GM23338 (cell line): ENCODE results near the gene TARP.

Experiments used
- ATAC-seq: fragments of 200-7000 bp; cut with Tn5 transposase; 3 replicates; pipeline ENCODE4 v1.9.1; 2020
- DNase-seq: peaks from one replicate; pipeline ENCODE4 v3.0.0-alpha.2; 2015; ENCODE audit warnings: low spot score
- H2AFZ ChIP-seq: fragments of 200-600 bp; sonication (generic); 2 replicates; pipeline ENCODE4 v1.8.0; 2016; ENCODE audit warnings: antibody characterized with exemption, mild to moderate bottlenecking, moderate library complexity
- H3F3A ChIP-seq: fragments of 200-600 bp; sonication (generic); replicated peaks from 2 replicates; pipeline ENCODE4 v1.8.0; 2017; ENCODE audit warnings: antibody characterized with exemption, mixed run types, low read depth
- H3K27ac ChIP-seq: fragments of 200-600 bp; sonication (generic); 2 replicates; pipeline ENCODE4 v1.6.1; 2016; ENCODE audit warnings: low read depth
- H3K27me3 ChIP-seq: fragments of 200-600 bp; sonication (generic); 2 replicates; pipeline ENCODE4 v1.8.0; 2016; ENCODE audit warnings: mild to moderate bottlenecking, mixed run types, moderate library complexity; ENCODE audit not compliant: insufficient read depth
- H3K36me3 ChIP-seq: fragments of 200-600 bp; sonication (generic); 2 replicates; pipeline ENCODE4 v1.8.0; 2016; ENCODE audit warnings: mild to moderate bottlenecking; ENCODE audit not compliant: insufficient read depth
- H3K4me1 ChIP-seq: fragments of 200-600 bp; sonication (generic); 2 replicates; pipeline ENCODE4 v1.8.0; 2016; ENCODE audit warnings: mild to moderate bottlenecking, moderate library complexity; ENCODE audit not compliant: insufficient read depth
- H3K4me2 ChIP-seq: fragments of 200-600 bp; sonication (generic); 2 replicates; pipeline ENCODE4 v1.7.1; 2017; ENCODE audit warnings: mixed run types
- H3K4me3 ChIP-seq: fragments of 200-600 bp; sonication (generic); 2 replicates; pipeline ENCODE4 v1.6.1; 2016; ENCODE audit warnings: mixed run types
- H3K79me2 ChIP-seq: fragments of 200-600 bp; sonication (generic); replicated peaks from 2 replicates; pipeline ENCODE4 v1.8.0; 2017; ENCODE audit warnings: mild to moderate bottlenecking; ENCODE audit not compliant: insufficient read depth
- H3K9me2 ChIP-seq: fragments of 200-600 bp; sonication (generic); 2 replicates; pipeline ENCODE4 v1.8.0; 2017; ENCODE audit not compliant: insufficient read depth
- H4K20me1 ChIP-seq: fragments of 200-600 bp; sonication (generic); replicated peaks from 2 replicates; pipeline ENCODE4 v1.8.0; 2017; ENCODE audit warnings: mild to moderate bottlenecking; ENCODE audit not compliant: insufficient read depth
- H3K27ac Mint-ChIP-seq: 2 replicates; pipeline ENCODE4 v1.8.0; 2020; ENCODE audit warnings: inconsistent platforms, mild to moderate bottlenecking, moderate library complexity, mixed read lengths
- H3K27me3 Mint-ChIP-seq: 3 replicates; pipeline ENCODE4 v1.8.0; 2022; ENCODE audit warnings: low read depth, mild to moderate bottlenecking, moderate library complexity, mixed read lengths, inconsistent platforms; ENCODE audit not compliant: insufficient read depth, poor library complexity
- H3K36me3 Mint-ChIP-seq: 3 replicates; pipeline ENCODE4 v1.8.0; 2021; ENCODE audit warnings: low read depth, mild to moderate bottlenecking, inconsistent platforms, moderate library complexity, mixed read lengths
- H3K4me1 Mint-ChIP-seq: 3 replicates; pipeline ENCODE4 v1.8.0; 2020; ENCODE audit warnings: mild to moderate bottlenecking, inconsistent platforms, mixed read lengths
- H3K4me3 Mint-ChIP-seq: 3 replicates; pipeline ENCODE4 v1.8.0; 2021; ENCODE audit warnings: moderate library complexity, mild to moderate bottlenecking, inconsistent platforms, mixed read lengths
- H3K9me3 Mint-ChIP-seq: 3 replicates; pipeline ENCODE4 v1.8.0; 2020; ENCODE audit warnings: moderate library complexity, mild to moderate bottlenecking, inconsistent platforms, mixed read lengths
- CREB1 ChIP-seq: fragments of 250-450 bp; sonication (Bioruptor Pico); IDR thresholded peaks from 2 replicates; pipeline ENCODE4 v1.5.0; 2020; ENCODE audit warnings: low read depth, mild to moderate bottlenecking, moderate library complexity
- EZH2 ChIP-seq: fragments of 200-600 bp; sonication (generic); IDR thresholded peaks from one replicate; pipeline ENCODE4 v1.8.0; 2017; ENCODE audit warnings: antibody characterized with exemption, mild to moderate bottlenecking, low read depth; ENCODE audit not compliant: unreplicated experiment
- EZH2phosphoT487 ChIP-seq: fragments of 200-600 bp; sonication (generic); IDR thresholded peaks from one replicate; pipeline ENCODE4 v1.8.1; 2018; ENCODE audit warnings: antibody characterized with exemption; ENCODE audit not compliant: unreplicated experiment
- POLR2AphosphoS5 ChIP-seq: IDR thresholded peaks from 2 replicates; pipeline ENCODE4 v1.6.1; 2016; ENCODE audit warnings: antibody characterized with exemption, low read depth
- REST ChIP-seq: IDR thresholded peaks from one replicate; pipeline ENCODE4 v1.6.1; 2018; ENCODE audit warnings: antibody characterized with exemption; ENCODE audit not compliant: unreplicated experiment
- STAT1 ChIP-seq: IDR thresholded peaks from one replicate; pipeline ENCODE4 v1.6.1; 2016; ENCODE audit warnings: antibody characterized with exemption; ENCODE audit not compliant: unreplicated experiment
- ZNF114 ChIP-seq: fragments of 250-450 bp; sonication (Bioruptor Pico); IDR thresholded peaks from 2 replicates; pipeline ENCODE4 v1.5.0; 2020; ENCODE audit warnings: mild to moderate bottlenecking, moderate library complexity
- ZNF331 ChIP-seq: fragments of 250-450 bp; sonication (Bioruptor Pico); IDR thresholded peaks from 2 replicates; pipeline ENCODE4 v1.5.0; 2020; ENCODE audit warnings: low read depth, mild to moderate bottlenecking, moderate library complexity
- TF ChIP-seq, protein P1 (sequence below), 2 experiments: fragments of 200-600 bp in 1 of 2; sonication (generic) in 1 of 2; conservative IDR thresholded peaks; 2 replicates each; pipeline versions ENCODE4 v1.5.1 to v1.6.1; 2016 to 2017; ENCODE audit warnings: antibody characterized with exemption in 2 of 2, low read depth in 2 of 2, mild to moderate bottlenecking in 2 of 2, moderate library complexity in 1 of 2
- TF ChIP-seq, protein P2 (sequence below): IDR thresholded peaks from 2 replicates; pipeline ENCODE4 v1.6.1; 2016; ENCODE audit warnings: antibody characterized with exemption

TARP gene

DNA sequence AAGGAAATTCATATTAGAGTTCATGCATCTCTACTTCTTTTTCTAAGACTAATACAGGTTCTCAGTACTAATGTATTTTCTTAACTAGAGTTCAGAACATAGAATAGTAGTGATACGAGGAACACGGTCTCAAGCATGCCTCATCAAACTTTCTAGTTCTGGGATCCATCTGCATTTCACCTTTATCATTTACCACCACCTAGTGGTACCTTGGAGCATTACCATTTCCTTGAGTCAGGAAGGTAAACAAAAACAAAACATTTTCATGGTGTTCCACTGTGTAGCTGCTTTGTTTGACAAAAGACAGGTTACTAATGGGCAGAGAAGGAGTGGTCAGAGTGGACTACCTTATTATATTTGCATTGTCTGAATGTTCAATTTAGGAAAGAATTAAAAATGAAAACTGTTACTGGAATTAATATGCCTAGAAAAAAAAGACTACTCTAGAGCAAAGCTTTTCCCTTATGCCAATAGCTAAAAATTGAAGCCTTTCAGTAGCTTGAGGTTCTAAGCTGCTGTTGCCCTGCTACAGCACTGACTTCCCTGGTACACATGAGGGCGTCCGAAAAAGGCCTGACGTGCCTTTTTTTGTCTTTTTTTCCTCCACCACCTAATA is 50.8 kb downstream of the TARP start:
- Histone ChIP-seq H2AFZ (no peak overlapping the region), H3K36me3 (peaks cover 6% of the 10 kb centered on the region), H3F3A (no peaks in the 10 kb centered on the region), H3K4me2 (no peak overlapping the region), H3K4me1 (no peaks in the 10 kb centered on the region), H3K9me2 (no peaks in the 10 kb centered on the region), H3K4me3 (no peak overlapping the region), H3K79me2 (no peaks in the 10 kb centered on the region), H4K20me1 (no peaks in the 10 kb centered on the region), H3K27ac (0 out of 2 replicates have a peak overlapping the region, but pooled peaks have one; percentile 53), H3K27me3 (no peaks in the 10 kb centered on the region)
- no peaks in the 10 kb centered on the region for H3K9me3 Mint-ChIP-seq
- DNase-seq (peak; percentile 76), ATAC-seq (peak; percentile 80)
- H3K4me3 Mint-ChIP-seq, result no peak overlapping the region
- H3K27me3 Mint-ChIP-seq, result no peaks in the 10 kb centered on the region
- TF ChIP-seq EZH2 (no peak), POLR2AphosphoS5 (no peak), REST (no peak), STAT1 (no peak), ZNF331 (no peak)
- TF ChIP-seq, protein P1, sequence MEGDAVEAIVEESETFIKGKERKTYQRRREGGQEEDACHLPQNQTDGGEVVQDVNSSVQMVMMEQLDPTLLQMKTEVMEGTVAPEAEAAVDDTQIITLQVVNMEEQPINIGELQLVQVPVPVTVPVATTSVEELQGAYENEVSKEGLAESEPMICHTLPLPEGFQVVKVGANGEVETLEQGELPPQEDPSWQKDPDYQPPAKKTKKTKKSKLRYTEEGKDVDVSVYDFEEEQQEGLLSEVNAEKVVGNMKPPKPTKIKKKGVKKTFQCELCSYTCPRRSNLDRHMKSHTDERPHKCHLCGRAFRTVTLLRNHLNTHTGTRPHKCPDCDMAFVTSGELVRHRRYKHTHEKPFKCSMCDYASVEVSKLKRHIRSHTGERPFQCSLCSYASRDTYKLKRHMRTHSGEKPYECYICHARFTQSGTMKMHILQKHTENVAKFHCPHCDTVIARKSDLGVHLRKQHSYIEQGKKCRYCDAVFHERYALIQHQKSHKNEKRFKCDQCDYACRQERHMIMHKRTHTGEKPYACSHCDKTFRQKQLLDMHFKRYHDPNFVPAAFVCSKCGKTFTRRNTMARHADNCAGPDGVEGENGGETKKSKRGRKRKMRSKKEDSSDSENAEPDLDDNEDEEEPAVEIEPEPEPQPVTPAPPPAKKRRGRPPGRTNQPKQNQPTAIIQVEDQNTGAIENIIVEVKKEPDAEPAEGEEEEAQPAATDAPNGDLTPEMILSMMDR (conservative IDR thresholded peaks at IDR 0.05; ENCODE audit: low read depth in 2 of 2), result peak; percentile 85 to 88
- TF ChIP-seq, protein P2, sequence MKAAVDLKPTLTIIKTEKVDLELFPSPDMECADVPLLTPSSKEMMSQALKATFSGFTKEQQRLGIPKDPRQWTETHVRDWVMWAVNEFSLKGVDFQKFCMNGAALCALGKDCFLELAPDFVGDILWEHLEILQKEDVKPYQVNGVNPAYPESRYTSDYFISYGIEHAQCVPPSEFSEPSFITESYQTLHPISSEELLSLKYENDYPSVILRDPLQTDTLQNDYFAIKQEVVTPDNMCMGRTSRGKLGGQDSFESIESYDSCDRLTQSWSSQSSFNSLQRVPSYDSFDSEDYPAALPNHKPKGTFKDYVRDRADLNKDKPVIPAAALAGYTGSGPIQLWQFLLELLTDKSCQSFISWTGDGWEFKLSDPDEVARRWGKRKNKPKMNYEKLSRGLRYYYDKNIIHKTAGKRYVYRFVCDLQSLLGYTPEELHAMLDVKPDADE, result no peak
- no peak overlapping the region for H3K27ac Mint-ChIP-seq
- peaks cover 25% of the 10 kb centered on the region for H3K36me3 Mint-ChIP-seq
- no peaks in the 10 kb centered on the region for H3K4me1 Mint-ChIP-seq

GRCh38 chr7:38220452-38220851 is 53.0 kb downstream of the TARP start:
- Mint-ChIP-seq H3K4me3 (no peak overlapping the region), H3K9me3 (no peaks in the 10 kb centered on the region), H3K36me3 (peaks cover 31% of the 10 kb centered on the region), H3K27ac (no peak overlapping the region), H3K27me3 (peaks cover 2% of the 10 kb centered on the region), H3K4me1 (peaks cover 2% of the 10 kb centered on the region; the same call in 1 of the 3 replicates)
- H3K4me1 ChIP-seq, result 0 out of 2 replicates have a peak, but pooled peaks cover under 1% of the 10 kb centered on the region
- no peak overlapping the region for H3K4me3 ChIP-seq
- H3F3A ChIP-seq, result no peaks in the 10 kb centered on the region
- no peak for DNase-seq
- no peaks in the 10 kb centered on the region for H3K27me3 ChIP-seq
- no peak overlapping the region for H3K27ac ChIP-seq
- H2AFZ ChIP-seq, result no peak overlapping the region
- no peaks in the 10 kb centered on the region for H3K79me2 ChIP-seq
- H3K36me3 ChIP-seq, result peaks cover 6% of the 10 kb centered on the region
- H3K4me2 ChIP-seq, result no peak overlapping the region
- TF ChIP-seq ZNF114 (CRISPR knock-in tag) (no peak), CREB1 (CRISPR knock-in tag) (no peak), EZH2phosphoT487 (no peak)
- no peaks in the 10 kb centered on the region for H4K20me1 ChIP-seq
- H3K9me2 ChIP-seq, result no peaks in the 10 kb centered on the region
- ATAC-seq, result no peak
